Measurements from ENCODE around the gene FAF1.

DNA sequence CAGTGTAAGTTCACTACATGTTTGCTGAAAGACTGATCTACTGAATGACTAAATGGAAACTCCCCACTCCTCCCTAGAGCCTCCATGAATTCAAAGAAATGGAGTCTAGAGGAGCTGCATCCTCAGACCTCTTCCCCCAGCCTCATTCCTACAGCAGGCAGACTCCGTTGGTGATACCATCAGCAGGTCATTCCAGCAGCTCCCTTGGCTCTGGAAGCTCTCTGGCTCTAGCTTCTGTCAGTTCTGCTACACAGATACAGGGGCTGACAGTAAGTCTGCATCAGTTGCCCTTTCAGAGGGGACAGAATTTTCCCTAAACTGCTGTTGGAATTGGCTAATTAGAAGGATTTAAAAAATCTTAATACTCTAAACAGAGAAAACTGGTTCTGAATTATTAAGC is 505.2 kb downstream of the FAF1 start:
- TF ChIP-seq EZH2 (IDR thresholded peaks at IDR 0.05; ENCODE audit: insufficient read depth, poor library complexity, severe bottlenecking) (no peak), EZH2phosphoT487 (IDR thresholded peaks at IDR 0.05; ENCODE audit: insufficient read depth, low read depth) (no peak)

Measured in GM23248 (cell line).